Dendritic cell treated with granulocyte-macrophage colony-stimulating factor and Interleukin-4, amounts not matched to agents 40 ng/mL and 50 ng/mL, for 4 days (primary cell): Measurements from ENCODE around the gene CACNA1B.

Experiments used
- H3K27ac Mint-ChIP-seq: one replicate; pipeline ENCODE4 v1.8.0; 2022; ENCODE audit warnings: mild to moderate bottlenecking, mixed read lengths
- H3K27me3 Mint-ChIP-seq: one replicate; pipeline ENCODE4 v1.8.0; 2022; ENCODE audit warnings: mild to moderate bottlenecking, mixed read lengths
- H3K36me3 Mint-ChIP-seq: one replicate; pipeline ENCODE4 v1.8.0; 2022; ENCODE audit warnings: low read depth, mixed read lengths
- H3K4me1 Mint-ChIP-seq: one replicate; pipeline ENCODE4 v1.8.0; 2022; ENCODE audit warnings: low read depth, mixed read lengths
- H3K4me3 Mint-ChIP-seq: one replicate; pipeline ENCODE4 v1.8.0; 2022; ENCODE audit warnings: mild to moderate bottlenecking, moderate library complexity, mixed read lengths
- H3K9me3 Mint-ChIP-seq: one replicate; pipeline ENCODE4 v1.8.0; 2022; ENCODE audit warnings: mixed read lengths
- intact Hi-C: fragments of 100-400 bp; cut with micrococcal nuclease; formaldehyde crosslinking; loops from one replicate; pipeline ENCODE4 v1.15.0; 2022

CACNA1B gene

DNA sequence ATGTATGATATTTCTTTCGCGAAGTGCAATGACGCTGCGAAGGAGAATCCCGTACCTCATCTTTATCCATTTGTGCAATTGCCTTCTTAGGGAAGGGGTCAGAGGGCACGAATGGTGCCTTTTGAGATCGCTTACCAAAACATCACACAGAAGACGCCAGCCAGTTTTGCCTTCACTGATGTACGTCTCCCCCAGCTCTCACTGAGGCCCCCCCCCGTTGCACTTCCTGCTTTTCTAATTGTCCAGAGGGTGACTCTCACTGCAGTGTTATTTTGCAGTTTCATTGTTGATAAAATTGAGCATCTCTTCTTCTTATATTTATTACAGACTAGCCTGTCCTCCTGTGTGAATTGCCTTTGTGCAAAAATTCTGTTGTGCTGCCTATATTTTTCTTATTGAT is 39.0 kb upstream of the CACNA1B start:
- Mint-ChIP-seq H3K9me3 (peaks cover 19% of the 10 kb centered on the region), H3K27ac (no peak overlapping the region), H3K36me3 (peaks cover 49% of the 10 kb centered on the region), H3K27me3 (no peaks in the 10 kb centered on the region), H3K4me1 (no peaks in the 10 kb centered on the region), H3K4me3 (no peak overlapping the region)
- intact Hi-C loops = no loop called here

DNA sequence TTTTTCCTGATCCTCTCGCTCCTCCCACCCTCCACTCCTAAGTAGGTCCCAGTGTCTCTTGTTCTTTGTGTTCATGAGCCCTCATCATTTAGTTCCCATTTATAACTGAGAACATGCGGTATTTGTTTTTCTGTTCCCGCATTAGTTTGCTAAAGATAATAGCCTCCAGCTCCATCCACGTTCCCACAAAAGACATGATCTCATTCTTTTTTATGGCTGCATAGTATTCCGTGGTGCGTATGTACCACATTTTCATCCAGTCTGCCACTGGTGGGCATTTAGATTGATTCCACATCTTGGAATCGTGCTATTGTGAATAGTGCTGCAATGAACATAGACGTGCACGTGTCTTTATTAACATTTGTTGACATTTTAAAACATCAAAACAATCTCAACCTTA is 34.2 kb upstream of the CACNA1B start:
- Mint-ChIP-seq H3K4me3 (no peak overlapping the region), H3K27me3 (no peaks in the 10 kb centered on the region), H3K4me1 (no peaks in the 10 kb centered on the region), H3K27ac (no peak overlapping the region), H3K36me3 (peaks cover 2% of the 10 kb centered on the region), H3K9me3 (peaks cover 19% of the 10 kb centered on the region)
- intact Hi-C loops = no loop called here

DNA sequence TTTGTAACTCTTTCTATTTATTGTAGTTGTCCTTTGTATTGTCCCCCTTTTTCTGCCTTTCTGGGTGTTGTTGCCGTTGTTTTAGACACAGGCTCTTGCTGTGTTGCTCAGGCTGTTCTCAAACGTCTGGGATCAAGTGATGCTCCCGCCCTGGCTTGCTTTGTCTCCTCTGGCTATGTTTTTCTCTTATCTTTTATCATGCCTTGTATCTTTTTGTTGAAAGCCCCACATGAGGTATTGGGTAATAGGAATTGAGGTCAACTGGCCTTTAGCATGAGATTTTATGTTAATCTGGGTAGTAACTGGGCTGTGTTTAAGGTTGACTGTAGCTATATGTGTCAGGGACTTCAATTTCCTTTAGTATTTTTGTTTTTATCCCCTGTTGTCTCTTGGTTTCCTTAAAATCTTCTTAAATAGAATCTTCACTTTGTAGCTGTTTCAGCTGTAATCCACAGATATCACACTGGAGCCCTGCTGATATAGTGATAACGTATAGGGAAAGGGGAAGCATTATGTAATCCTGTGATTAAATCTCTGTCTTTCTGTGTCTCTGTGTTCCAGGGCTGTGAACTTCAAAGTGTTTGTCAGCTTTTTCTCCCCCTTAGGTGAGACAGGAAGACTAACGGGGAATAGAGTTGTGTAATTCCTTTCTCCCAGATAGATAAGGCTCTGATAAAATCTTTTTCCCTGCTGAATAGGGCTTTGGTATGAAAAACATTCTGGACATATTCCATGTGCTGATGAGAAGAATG is 25.9 kb upstream of the CACNA1B start:
- H3K4me3 Mint-ChIP-seq = no peak overlapping the region
- H3K4me1 Mint-ChIP-seq = no peaks in the 10 kb centered on the region
- intact Hi-C loops = no loop called here
- peaks cover 33% of the 10 kb centered on the region for H3K9me3 Mint-ChIP-seq
- no peaks in the 10 kb centered on the region for H3K27me3 Mint-ChIP-seq
- no peak overlapping the region for H3K27ac Mint-ChIP-seq
- no peaks in the 10 kb centered on the region for H3K36me3 Mint-ChIP-seq

DNA sequence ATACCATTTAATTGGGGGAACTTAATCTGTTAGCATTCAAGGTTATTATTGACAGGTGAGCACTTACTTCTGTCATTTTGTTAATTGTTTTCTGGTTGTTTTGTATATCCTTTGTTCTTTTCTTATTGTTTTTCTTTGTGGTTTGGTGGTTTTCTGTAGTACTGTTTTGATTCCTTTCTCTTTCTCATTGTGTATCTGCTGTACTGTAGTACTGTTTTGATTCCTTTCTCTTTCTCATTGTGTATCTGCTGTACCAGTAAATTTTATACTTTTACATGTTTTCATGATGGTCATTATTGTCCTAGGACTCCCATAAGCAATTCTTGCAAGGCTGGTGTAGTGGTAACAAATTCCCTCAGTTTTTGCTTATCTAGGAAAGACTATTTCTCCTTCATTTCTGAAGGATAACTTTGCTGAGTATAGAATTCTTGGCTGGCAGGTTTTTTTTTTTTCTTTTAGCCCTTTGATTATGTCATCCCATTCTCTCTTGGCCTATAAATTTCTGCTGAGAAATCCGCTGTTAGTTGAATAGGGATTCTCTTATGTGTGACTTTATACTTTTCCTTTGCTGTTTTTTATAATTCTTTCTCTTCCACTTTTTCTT is 24.1 kb upstream of the CACNA1B start:
- H3K4me3 Mint-ChIP-seq = no peak overlapping the region
- H3K9me3 Mint-ChIP-seq = peaks cover 33% of the 10 kb centered on the region

DNA sequence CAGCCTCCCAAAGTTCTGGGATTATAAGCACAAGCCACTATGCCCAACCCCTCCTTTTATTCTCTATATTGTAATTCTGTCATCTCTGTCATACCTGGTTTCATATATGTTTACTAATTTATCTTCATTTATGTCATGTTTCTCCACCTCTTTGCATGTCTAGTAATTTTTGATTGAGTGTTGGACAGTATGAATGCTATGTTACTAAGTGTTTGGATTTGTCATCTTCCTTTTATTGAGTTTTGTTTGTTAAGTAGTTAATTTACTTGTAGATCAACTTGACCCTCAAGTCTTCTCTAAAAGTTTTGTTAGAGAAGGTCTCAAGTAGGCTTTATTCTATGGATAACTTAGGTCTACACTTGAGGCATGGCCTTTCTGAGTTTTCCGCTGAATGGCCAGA is 17.2 kb upstream of the CACNA1B start:
- no peak overlapping the region for H3K4me3 Mint-ChIP-seq
- H3K27me3 Mint-ChIP-seq = peaks cover 5% of the 10 kb centered on the region
- no peaks in the 10 kb centered on the region for H3K36me3 Mint-ChIP-seq
- intact Hi-C loops = no loop called here
- no peaks in the 10 kb centered on the region for H3K4me1 Mint-ChIP-seq
- no peak overlapping the region for H3K27ac Mint-ChIP-seq
- H3K9me3 Mint-ChIP-seq = peaks cover 24% of the 10 kb centered on the region

More for the DNA sequence above, 24.1 kb upstream of the CACNA1B start:
- Mint-ChIP-seq H3K27ac (no peak overlapping the region), H3K4me1 (no peaks in the 10 kb centered on the region), H3K27me3 (no peaks in the 10 kb centered on the region), H3K36me3 (no peaks in the 10 kb centered on the region)
- intact Hi-C loops = no loop called here

DNA sequence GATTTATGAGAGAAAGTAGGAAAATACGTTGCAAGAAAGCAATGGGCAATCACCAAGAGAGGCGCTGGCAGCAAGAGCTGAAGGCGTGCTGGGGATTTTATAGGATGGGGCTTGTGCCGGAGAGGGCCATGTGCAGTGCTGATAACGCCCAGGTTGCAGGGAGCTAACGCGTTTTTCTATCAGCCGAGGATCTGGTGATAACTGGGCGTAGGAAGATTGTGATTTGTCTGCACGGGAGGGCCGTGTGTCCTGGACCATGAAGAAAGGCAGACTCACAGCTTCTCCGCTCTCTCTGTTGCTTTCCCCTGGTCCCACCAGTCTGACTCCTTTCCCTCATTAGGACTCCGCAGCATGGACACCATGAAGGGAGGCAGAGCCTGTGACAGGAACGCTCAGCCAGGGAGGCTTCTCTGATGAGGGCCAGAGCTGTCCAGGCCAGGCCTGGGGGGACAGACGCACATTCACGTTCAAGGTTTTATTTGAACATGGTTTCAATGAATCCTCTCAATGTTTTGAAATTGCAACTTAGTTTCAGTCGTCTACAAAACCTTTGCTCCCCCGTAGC is 11.9 kb upstream of the CACNA1B start:
- H3K4me1 Mint-ChIP-seq = no peaks in the 10 kb centered on the region
- peaks cover 6% of the 10 kb centered on the region for H3K27me3 Mint-ChIP-seq
- no peak overlapping the region for H3K27ac Mint-ChIP-seq

DNA sequence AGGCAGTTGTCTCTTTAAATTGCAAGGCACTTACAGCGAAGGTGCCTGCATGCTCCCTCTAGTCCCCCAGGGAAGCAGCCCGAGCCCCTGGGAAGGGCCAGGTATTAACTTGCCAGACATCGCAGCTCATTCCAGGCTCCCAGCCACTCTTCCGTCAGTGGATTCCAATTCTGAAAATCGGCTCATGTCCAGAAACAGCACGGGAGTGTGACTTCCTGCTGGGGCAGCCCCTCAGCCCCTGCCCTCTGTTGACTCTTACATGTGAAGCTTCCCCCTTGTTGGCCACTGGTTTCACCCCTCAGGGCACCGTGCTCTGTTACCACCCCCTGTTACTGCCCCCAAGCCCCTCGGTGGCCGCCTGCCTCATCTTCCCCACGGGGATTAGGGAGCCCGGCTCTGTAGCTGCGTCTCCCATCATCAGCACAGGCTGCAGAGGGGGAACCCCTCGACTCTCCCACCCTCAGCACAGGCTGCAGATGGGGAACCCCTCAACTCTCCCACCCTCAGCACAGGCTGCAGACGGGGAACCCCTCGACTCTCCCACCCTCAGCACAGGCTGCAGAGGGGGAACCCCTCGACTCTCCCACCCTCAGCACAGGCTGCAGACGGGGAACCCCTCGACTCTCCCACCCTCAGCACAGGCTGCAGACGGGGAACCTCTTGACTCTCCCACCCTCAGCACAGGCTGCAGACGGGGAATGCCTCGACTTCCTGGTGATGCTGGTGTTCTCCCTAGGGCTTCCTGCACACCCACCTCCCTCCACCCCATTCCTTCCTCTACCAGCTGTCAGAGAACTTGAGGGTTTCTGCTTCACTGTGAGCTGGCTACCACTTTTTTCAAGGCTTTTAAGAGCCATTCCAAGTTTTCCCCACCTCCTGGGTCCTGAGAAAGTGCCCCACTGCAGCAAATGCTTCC is 11.1 kb upstream of the CACNA1B start:
- Mint-ChIP-seq H3K4me1 (no peaks in the 10 kb centered on the region), H3K4me3 (no peak overlapping the region), H3K36me3 (no peaks in the 10 kb centered on the region), H3K27ac (no peak overlapping the region), H3K27me3 (peaks cover 8% of the 10 kb centered on the region), H3K9me3 (no peaks in the 10 kb centered on the region)
- intact Hi-C loops = no loop called here

More for the DNA sequence above, 11.9 kb upstream of the CACNA1B start:
- Mint-ChIP-seq H3K4me3 (no peak overlapping the region), H3K9me3 (peaks cover 4% of the 10 kb centered on the region), H3K36me3 (no peaks in the 10 kb centered on the region)
- intact Hi-C loops = no loop called here

DNA sequence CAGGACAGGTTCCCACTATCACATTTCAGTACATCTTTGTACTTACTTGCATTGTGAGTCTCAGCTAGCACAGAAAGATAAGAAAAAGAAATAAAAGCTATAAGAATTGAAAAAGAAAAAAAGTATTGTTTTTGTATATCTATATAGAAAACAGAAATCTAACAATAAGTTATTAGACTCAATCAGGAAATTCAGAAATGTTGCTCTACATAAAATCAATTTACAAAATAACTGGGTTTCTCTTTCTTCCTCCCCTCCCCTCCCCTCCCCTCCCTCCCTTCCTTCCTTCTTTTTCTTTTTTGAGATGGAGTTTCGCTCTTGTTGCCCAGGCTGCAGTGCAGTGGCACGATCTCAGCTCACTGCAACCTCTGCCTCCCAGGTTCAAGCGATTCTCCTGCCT is 7.2 kb upstream of the CACNA1B start:
- peaks cover 13% of the 10 kb centered on the region for H3K27me3 Mint-ChIP-seq

DNA sequence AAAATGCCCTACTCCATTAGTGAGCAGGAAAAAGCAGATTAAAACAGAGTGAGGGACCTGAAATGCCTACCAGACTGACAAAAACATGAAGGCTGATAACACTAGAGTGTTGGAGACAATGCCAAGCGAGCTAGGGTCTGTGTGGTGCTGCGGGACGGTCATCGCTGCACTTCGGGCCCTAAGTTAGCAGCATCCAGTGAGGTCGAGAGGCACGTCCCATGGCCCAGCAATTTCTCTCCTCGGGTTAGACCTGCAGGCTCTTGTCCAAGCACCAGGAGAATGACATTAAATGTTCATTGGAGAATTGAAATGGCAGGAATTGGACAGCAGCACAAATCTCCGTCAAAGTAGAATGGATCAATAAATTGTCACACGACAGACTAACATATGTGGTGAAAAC is 5.3 kb upstream of the CACNA1B start:
- Mint-ChIP-seq H3K9me3 (no peaks in the 10 kb centered on the region), H3K4me1 (no peaks in the 10 kb centered on the region), H3K27me3 (peaks cover 31% of the 10 kb centered on the region), H3K36me3 (no peaks in the 10 kb centered on the region), H3K4me3 (no peak overlapping the region), H3K27ac (no peak overlapping the region)
- intact Hi-C loops = no loop called here

More for the DNA sequence above, 7.2 kb upstream of the CACNA1B start:
- Mint-ChIP-seq H3K36me3 (no peaks in the 10 kb centered on the region), H3K4me3 (no peak overlapping the region), H3K4me1 (no peaks in the 10 kb centered on the region), H3K9me3 (no peaks in the 10 kb centered on the region), H3K27ac (no peak overlapping the region)
- intact Hi-C loops = no loop called here

DNA sequence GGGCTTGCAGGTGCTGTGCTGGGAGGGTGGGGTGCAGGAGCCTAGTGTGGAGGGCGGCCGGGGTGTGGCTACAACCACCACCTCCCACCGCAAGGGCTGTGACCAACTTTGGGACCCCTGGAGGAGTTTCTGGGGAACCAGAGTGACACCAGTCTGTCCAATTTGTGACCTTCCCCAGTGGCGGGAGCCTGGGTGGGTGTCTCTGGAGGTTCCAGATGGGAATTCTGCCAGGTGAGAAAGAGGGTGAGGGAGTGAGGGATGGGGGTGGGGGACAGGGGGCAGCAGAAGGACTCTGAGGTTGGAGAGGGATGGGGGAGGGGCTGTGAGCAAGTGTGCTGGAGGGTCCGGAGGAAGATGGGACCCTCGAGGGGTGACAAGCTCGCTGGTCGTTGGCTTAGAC is 4.2 kb upstream of the CACNA1B start:
- Mint-ChIP-seq H3K9me3 (no peaks in the 10 kb centered on the region), H3K36me3 (no peaks in the 10 kb centered on the region), H3K27ac (no peak overlapping the region), H3K27me3 (peaks cover 33% of the 10 kb centered on the region), H3K4me3 (no peak overlapping the region), H3K4me1 (no peaks in the 10 kb centered on the region)
- intact Hi-C loops = no loop called here

DNA sequence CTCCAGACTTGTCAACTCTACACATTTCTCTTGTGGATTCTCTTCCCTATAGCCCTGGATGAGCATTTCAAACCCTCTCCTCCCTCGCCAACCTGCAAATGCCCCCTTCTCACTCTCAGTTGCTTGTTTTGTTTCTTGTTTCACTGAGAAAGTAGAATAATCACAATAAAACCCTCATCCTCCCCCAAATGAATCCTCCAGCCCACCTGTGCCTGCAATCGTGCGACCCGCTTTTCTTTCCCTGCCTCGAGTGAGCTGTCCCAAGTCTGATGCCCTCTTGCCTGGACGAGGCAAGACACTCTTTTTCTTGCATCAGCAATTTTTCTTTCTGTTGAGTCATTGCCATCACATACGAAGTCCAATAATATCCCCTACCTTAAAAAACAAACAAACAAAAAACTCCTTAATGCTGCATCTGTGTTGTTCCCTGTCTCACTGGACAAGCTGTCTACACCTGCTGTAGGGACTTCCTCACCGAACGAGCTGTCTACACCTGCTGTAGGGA is 3.7 kb upstream of the CACNA1B start:
- no peaks in the 10 kb centered on the region for H3K36me3 Mint-ChIP-seq
- intact Hi-C loops = no loop called here
- no peaks in the 10 kb centered on the region for H3K9me3 Mint-ChIP-seq
- H3K27me3 Mint-ChIP-seq = peaks cover 35% of the 10 kb centered on the region
- no peak overlapping the region for H3K4me3 Mint-ChIP-seq
- no peaks in the 10 kb centered on the region for H3K4me1 Mint-ChIP-seq
- H3K27ac Mint-ChIP-seq = no peak overlapping the region

DNA sequence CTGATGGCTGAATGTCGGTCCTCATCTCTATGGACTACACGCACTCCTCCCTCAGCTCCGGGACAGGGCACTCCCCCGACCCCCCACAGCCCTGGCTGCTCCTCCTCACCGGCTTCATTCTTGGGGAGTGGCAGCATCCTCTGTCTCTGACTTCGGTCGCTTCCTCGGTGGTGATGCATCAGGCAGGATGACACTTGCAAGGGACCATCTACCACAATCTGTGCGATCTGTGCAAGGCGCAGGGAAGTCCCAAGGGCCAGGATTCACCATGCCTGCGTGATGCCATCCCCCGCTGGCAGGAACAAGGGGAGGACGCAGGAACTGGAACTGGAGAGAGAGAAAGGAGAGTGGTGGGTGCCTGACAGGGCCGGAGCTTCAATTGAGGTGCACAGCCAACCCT is 2.2 kb upstream of the CACNA1B start:
- Mint-ChIP-seq H3K4me1 (no peaks in the 10 kb centered on the region), H3K9me3 (no peaks in the 10 kb centered on the region), H3K36me3 (no peaks in the 10 kb centered on the region), H3K4me3 (no peak overlapping the region), H3K27ac (no peak overlapping the region), H3K27me3 (peaks cover 47% of the 10 kb centered on the region)
- intact Hi-C loops = no loop called here

DNA sequence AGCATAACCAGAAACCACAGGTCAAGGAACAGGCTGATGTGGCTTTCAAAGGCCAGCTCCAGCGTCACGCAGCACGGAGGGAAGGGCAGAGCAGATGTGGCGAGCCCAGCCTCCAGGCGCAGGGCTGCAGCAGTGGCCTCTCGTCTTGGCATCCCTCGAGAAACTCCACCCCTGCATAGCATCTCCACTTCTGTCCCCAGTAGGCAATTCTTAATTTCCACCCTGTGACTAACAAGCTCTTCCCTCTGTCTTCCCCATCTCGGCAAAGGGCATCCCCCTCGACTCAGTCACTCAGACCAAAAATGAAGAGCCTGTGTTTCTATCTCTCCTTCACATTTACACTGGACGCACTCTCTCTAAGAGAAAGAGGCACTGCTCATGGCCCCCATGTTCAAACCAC is 1.7 kb upstream of the CACNA1B start:
- peaks cover 44% of the 10 kb centered on the region for H3K27me3 Mint-ChIP-seq
- no peak overlapping the region for H3K4me3 Mint-ChIP-seq
- no peaks in the 10 kb centered on the region for H3K9me3 Mint-ChIP-seq
- intact Hi-C loops = no loop called here
- no peaks in the 10 kb centered on the region for H3K4me1 Mint-ChIP-seq
- H3K27ac Mint-ChIP-seq = no peak overlapping the region
- H3K36me3 Mint-ChIP-seq = no peaks in the 10 kb centered on the region

DNA sequence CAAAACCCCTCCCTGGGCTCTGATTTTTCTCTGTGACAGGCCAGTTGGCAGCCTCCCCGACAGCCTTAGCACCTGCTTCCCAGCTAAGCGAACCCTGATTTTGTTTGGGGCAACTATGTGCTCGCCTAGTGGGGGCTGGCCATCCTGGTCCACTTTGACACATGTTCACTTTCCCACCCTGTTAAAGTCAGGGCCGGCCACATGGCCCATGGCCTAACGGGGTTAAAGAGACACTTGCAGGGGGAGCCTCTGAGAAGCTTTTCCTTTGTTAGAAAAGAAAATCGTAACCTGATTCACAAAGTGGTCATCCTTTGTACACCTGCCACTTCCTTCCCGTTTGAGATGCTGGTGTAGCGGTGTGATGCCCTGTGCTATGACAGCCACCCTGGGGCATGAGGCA is 1.3 kb upstream of the CACNA1B start:
- Mint-ChIP-seq H3K4me3 (no peak overlapping the region), H3K27ac (no peak overlapping the region), H3K27me3 (peaks cover 44% of the 10 kb centered on the region), H3K4me1 (no peaks in the 10 kb centered on the region), H3K9me3 (no peaks in the 10 kb centered on the region), H3K36me3 (no peaks in the 10 kb centered on the region)
- intact Hi-C loops = no loop called here
